HT1080 (cell line): ENCODE data around the gene SLC8A1. TPM values are rescaled to one million over a fixed set of nuclear protein-coding genes. Genes with fewer than 3 reads are reported as not detected.

Experiments
- DNase-seq: peaks from one replicate; pipeline ENCODE4 v3.0.0-alpha.2; 2015; ENCODE audit warnings: low read depth
- total RNA-seq: library from RNA; depleted of rRNA; stranded (reverse); fragments of >200 nt; shearing (Covaris generic); gene quantifications from 2 replicates; pipeline ENCODE4 v1.2.3, GENCODE V29; 2014

SLC8A1 gene
- total RNA-seq, 1 experiment from 2014 or later = 8.8 TPM

GRCh38 chr2:40355451-40355850 lies 96.4 kb downstream of the SLC8A1 start:
- DNase-seq = no peak

DNA sequence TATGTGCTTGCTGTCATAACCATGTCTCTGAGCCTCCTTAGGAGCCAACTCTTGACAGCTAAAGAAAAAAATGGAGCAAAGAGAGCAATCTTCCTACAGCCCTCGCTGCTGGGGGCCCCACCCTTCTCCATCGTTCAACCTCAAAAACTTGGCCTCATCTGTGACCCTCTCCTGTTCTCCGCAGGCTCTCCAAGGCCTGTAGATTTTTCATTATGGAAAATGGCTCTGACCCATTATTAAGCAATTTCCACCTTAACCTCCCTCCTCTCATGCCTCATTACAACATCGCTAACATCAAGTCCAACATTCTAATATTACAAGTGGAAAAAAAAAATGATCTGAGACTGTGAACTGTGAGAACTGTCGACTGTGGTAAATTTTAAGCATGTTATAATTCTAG lies 98.7 kb downstream of the SLC8A1 start:
- no peak for DNase-seq

- DNase-seq = no peak
Observed at GRCh38 chr2:40352703-40353099, 99.2 kb downstream of the SLC8A1 start.

- peak; percentile 11 for DNase-seq
Observed at GRCh38 chr2:40352041-40352702, 99.7 kb downstream of the SLC8A1 start.

- DNase-seq = no peak
Observed at GRCh38 chr2:40348665-40349064, 103.2 kb downstream of the SLC8A1 start.

GRCh38 chr2:40348038-40348437 lies 103.9 kb downstream of the SLC8A1 start:
- no peak for DNase-seq

DNA sequence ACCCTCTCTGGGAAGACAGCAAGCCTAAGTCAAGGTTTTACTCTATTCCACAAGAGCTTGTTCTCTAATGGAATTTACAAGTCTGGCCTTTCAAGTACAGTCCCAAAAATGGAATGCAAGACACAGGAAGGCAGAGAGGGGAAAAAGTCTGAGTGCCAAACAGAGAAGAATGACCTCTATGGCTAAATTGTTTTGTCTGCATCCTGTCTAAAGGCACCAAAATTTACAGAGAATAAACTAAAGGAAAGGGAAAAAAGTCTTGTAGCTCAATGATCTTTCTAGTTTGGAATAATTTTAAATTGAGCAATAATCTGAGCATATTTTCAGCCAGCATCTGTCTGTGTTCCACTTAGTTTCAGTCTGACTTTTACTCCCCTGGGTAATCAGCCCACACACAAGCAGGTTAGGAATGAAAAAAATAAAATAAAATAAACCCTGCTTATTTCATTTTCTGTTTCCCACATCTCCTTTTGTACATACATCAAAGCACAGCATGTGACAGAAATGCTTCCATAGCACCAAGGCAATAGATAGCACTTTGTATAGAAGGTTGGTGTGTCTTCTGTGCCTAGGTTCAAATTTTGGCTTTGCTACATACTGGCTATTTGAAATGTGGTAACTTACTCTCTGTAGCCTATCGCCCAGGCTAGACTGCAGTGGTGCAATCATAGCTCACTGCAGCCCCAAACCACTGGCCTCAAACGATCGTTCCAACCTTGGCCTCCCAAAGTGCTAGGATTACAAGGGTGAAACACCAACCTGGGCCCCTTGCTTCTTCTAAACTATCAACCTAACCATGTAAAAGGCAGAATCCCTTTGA lies 105.1 kb downstream of the SLC8A1 start:
- no peak for DNase-seq

DNA sequence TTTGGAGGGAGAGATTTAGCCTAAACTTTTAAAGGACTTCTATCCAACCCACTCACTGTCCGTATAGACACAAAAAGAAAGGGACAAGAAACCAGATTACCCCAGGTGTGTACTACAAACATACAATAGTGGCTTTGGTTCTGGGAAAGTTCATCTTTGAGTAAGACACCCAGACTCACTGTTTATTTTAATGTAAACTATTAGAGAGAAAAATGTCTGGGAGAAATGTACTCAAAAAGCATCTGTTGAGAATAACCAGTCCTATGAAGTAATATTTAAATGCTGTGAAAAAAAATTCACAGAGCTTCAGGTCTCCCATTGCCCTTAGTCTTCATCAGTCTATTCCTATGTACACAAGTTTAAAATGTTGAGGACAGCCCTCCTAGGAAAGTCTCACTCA lies 107.5 kb downstream of the SLC8A1 start:
- DNase-seq = no peak

- DNase-seq = peak; percentile 32
Observed at GRCh38 chr2:40343902-40344301, 108.0 kb downstream of the SLC8A1 start.

GRCh38 chr2:40341198-40341597 lies 110.7 kb downstream of the SLC8A1 start:
- no peak for DNase-seq

DNA sequence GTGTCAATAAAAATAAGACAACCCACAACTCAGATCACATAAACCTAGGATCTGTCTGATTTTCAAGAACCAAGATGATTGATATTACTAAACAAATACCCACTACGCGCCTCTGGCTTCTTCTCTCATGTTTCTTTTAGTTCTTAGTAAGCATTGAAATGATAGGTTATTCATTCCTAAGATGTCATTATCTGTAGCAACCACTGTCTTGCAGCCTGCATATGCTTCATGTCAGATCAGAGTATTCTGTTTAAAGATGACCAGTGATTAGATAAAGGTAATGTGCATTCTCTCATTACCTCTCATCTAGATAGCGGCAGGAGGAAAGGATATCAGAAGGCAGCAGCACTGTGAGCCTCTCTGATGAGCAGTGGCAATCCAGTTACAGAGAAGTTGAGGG lies 112.9 kb downstream of the SLC8A1 start:
- no peak for DNase-seq

- DNase-seq = peak; percentile 21
Observed at GRCh38 chr2:40332191-40332826, 119.6 kb downstream of the SLC8A1 start.

- DNase-seq = no peak
Observed at GRCh38 chr2:40330096-40330495, 121.8 kb downstream of the SLC8A1 start.

GRCh38 chr2:40329739-40330030 lies 122.2 kb downstream of the SLC8A1 start:
- DNase-seq = no peak

- no peak for DNase-seq
Observed at GRCh38 chr2:40325116-40325515, 126.8 kb downstream of the SLC8A1 start.

DNA sequence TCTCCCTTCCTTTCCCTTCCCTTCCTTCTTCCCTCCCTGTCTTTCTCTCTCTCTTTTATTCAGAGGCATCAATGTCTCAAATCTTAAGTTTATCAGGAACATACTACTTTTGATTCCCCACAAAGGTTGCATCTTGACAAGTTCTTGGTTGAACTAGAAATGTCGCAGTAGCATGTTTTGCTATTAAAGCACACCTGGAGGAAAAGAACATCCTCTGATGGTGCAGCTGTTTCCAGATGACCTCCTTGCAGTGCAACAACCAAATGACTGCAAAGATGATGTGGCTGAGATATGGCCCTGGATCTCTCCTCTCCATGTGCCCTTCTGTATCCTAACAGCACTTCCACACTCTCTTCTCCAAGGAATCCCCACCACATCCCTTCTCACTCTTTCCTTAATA lies 127.2 kb downstream of the SLC8A1 start:
- DNase-seq = no peak

DNA sequence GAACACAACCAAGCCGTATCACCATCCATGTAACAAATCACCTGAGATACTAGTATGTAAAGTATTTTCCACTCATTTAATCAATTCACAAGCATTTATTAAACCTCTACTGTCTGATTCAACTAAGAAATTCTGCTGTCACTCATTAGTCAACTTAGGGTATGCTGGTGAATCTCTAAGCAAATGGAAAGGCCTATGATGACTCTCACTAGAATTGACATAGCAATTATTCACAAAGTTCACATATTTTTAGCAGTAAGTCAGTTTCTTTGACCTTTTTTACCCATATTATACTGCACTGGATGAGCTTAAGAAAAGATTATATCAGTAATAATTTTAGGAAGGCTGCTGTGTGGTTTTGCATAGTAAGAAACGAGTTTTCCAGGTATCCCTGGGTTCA lies 130.1 kb downstream of the SLC8A1 start:
- DNase-seq = no peak

GRCh38 chr2:40321016-40321623 lies 130.8 kb downstream of the SLC8A1 start:
- DNase-seq = no peak

DNA sequence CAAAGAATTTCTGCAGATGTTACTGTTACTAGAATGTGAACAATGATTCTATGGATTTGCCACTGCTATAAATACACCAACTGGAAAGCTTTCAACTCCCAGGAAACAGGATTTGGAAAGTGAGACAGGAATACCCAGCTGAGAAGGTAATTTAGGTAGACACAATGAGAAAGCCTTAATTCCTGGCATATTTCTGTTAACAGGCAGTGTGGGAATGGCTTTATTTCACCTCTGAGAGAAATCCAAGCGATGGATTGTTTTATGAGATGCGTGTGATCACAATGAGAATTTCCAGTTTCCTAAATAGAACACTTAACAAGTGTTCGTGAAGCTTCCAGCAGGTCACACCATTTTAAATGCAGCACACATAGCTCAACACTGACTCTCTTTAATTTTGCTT lies 133.0 kb downstream of the SLC8A1 start:
- DNase-seq = no peak

DNA sequence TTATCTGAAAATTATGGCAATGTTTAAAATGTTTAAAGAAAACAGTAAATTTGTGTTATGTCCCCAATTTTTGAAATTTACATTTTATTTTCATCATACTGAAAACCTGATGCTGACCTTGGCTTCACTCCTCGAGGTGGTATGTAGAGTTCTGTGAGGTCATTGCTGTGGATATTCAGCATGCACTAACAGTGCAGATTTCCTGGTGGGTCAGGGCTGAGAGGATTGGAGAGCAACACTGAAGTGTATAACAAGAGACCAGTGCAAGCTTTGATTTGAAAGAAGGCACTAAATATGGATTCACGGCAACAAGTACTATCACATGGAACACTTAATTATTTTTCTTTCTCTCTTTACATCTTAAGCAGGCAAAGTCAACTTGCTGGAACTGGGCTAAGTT lies 134.1 kb downstream of the SLC8A1 start:
- DNase-seq = no peak

GRCh38 chr2:40317046-40317445 lies 134.8 kb downstream of the SLC8A1 start:
- no peak for DNase-seq

GRCh38 chr2:40316620-40317019 lies 135.3 kb downstream of the SLC8A1 start:
- no peak for DNase-seq
